ENCODE data around the gene DNAJC4.

DNAJC4 gene

GRCh38 chr11:64255135-64256128 lies 25.1 kb downstream of the DNAJC4 start:
- no peaks in the 10 kb centered on the region for H3K27me3 ChIP-seq (ENCODE audit: low read length)
- H3K9me3 ChIP-seq (ENCODE audit: insufficient read depth, low read length), result no peaks in the 10 kb centered on the region
- H3K4me3 ChIP-seq (ENCODE audit: insufficient read depth, low read length, poor library complexity, severe bottlenecking), result no peak overlapping the region
- 0 out of 2 replicates have a peak, but pooled peaks cover 3% of the 10 kb centered on the region for H3F3A ChIP-seq (ENCODE audit: insufficient read depth)
- no peaks in the 10 kb centered on the region for H3K9me2 ChIP-seq (replicated peaks; ENCODE audit: insufficient read depth, low read length)
- H3K79me2 ChIP-seq (ENCODE audit: insufficient read depth, low read length), result peaks cover 9% of the 10 kb centered on the region; the same call in 1 of the 2 replicates
- no peak overlapping the region for H3K27ac ChIP-seq (ENCODE audit: low read depth, low read length)
- H4K20me1 ChIP-seq (ENCODE audit: low read depth, low read length), result no peaks in the 10 kb centered on the region
- H3K4me2 ChIP-seq (ENCODE audit: low read depth, low read length, poor library complexity, severe bottlenecking), result no peak overlapping the region
- no peak overlapping the region for H2AFZ ChIP-seq (ENCODE audit: low read depth, low read length, severe bottlenecking)
- no peaks in the 10 kb centered on the region for H3K36me3 ChIP-seq (ENCODE audit: low read length)
- TF ChIP-seq, protein P1, sequence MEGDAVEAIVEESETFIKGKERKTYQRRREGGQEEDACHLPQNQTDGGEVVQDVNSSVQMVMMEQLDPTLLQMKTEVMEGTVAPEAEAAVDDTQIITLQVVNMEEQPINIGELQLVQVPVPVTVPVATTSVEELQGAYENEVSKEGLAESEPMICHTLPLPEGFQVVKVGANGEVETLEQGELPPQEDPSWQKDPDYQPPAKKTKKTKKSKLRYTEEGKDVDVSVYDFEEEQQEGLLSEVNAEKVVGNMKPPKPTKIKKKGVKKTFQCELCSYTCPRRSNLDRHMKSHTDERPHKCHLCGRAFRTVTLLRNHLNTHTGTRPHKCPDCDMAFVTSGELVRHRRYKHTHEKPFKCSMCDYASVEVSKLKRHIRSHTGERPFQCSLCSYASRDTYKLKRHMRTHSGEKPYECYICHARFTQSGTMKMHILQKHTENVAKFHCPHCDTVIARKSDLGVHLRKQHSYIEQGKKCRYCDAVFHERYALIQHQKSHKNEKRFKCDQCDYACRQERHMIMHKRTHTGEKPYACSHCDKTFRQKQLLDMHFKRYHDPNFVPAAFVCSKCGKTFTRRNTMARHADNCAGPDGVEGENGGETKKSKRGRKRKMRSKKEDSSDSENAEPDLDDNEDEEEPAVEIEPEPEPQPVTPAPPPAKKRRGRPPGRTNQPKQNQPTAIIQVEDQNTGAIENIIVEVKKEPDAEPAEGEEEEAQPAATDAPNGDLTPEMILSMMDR (IDR thresholded peaks at IDR 0.05; ENCODE audit: insufficient read depth, low read length, poor library complexity, severe bottlenecking), result no peak
- TF ChIP-seq EZH2phosphoT487 (conservative IDR thresholded peaks at IDR 0.05; ENCODE audit: low read length), result no peak
- H3K9ac ChIP-seq (ENCODE audit: low read length), result no peak overlapping the region

DNA sequence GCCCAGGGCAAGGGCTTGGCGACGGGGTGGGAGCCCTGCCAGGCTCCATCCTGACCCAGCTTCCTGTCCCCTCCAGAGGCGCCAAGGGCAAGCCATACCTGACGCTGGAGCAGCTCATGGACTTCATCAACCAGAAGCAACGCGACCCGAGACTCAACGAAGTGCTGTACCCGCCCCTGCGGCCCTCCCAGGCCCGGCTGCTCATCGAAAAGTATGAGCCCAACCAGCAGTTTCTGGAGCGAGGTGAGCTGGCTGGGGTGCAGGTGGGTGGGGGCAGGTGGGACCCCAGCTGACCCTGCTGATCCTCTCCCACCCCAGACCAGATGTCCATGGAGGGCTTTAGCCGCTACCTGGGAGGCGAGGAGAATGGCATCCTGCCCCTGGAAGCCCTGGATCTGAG lies 26.0 kb downstream of the DNAJC4 start:
- H3F3A ChIP-seq (ENCODE audit: insufficient read depth), result 0 out of 2 replicates have a peak, but pooled peaks cover 3% of the 10 kb centered on the region
- no peak overlapping the region for H3K4me2 ChIP-seq (ENCODE audit: low read depth, low read length, poor library complexity, severe bottlenecking)
- H3K9me2 ChIP-seq (replicated peaks; ENCODE audit: insufficient read depth, low read length), result no peaks in the 10 kb centered on the region
- no peak for TF ChIP-seq EZH2phosphoT487 (conservative IDR thresholded peaks at IDR 0.05; ENCODE audit: low read length)
- TF ChIP-seq, protein P1 (IDR thresholded peaks at IDR 0.05; ENCODE audit: insufficient read depth, low read length, poor library complexity, severe bottlenecking), result no peak
- no peak overlapping the region for H3K27ac ChIP-seq (ENCODE audit: low read depth, low read length)
- no peaks in the 10 kb centered on the region for H3K36me3 ChIP-seq (ENCODE audit: low read length)
- no peaks in the 10 kb centered on the region for H3K27me3 ChIP-seq (ENCODE audit: low read length)
- H3K9ac ChIP-seq (ENCODE audit: low read length), result no peak overlapping the region
- H4K20me1 ChIP-seq (ENCODE audit: low read depth, low read length), result no peaks in the 10 kb centered on the region
- no peak overlapping the region for H3K4me3 ChIP-seq (ENCODE audit: insufficient read depth, low read length, poor library complexity, severe bottlenecking)
- H3K9me3 ChIP-seq (ENCODE audit: insufficient read depth, low read length), result no peaks in the 10 kb centered on the region
- H2AFZ ChIP-seq (ENCODE audit: low read depth, low read length, severe bottlenecking), result no peak overlapping the region
- H3K79me2 ChIP-seq (ENCODE audit: insufficient read depth, low read length), result peaks cover 9% of the 10 kb centered on the region; the same call in 1 of the 2 replicates

DNA sequence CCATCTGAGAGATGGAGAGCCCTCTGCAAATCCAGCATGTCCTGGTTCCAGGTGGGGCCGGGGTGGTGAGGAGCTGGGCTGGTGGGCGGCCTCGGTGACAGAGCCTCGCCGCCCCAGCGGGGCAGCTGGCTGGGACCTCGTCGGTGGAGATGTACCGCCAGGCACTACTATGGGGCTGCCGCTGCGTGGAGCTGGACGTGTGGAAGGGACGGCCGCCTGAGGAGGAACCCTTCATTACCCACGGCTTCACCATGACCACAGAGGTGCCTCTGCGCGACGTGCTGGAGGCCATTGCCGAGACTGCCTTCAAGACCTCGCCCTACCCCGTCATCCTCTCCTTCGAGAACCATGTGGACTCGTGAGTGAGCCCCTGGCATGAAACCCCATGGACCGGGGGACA lies 28.0 kb downstream of the DNAJC4 start:
- Histone ChIP-seq H3K27ac (ENCODE audit: low read depth, low read length) (no peak overlapping the region), H3K9ac (ENCODE audit: low read length) (no peak overlapping the region), H3K4me3 (ENCODE audit: insufficient read depth, low read length, poor library complexity, severe bottlenecking) (no peak overlapping the region), H3K9me3 (ENCODE audit: insufficient read depth, low read length) (no peaks in the 10 kb centered on the region), H3K9me2 (replicated peaks; ENCODE audit: insufficient read depth, low read length) (no peaks in the 10 kb centered on the region), H3K79me2 (ENCODE audit: insufficient read depth, low read length) (no peaks in the 10 kb centered on the region), H2AFZ (ENCODE audit: low read depth, low read length, severe bottlenecking) (no peak overlapping the region), H3K4me2 (ENCODE audit: low read depth, low read length, poor library complexity, severe bottlenecking) (no peak overlapping the region), H4K20me1 (ENCODE audit: low read depth, low read length) (no peaks in the 10 kb centered on the region), H3F3A (ENCODE audit: insufficient read depth) (no peaks in the 10 kb centered on the region), H3K36me3 (ENCODE audit: low read length) (no peaks in the 10 kb centered on the region), H3K27me3 (ENCODE audit: low read length) (no peaks in the 10 kb centered on the region)
- TF ChIP-seq, protein P1 (IDR thresholded peaks at IDR 0.05; ENCODE audit: insufficient read depth, low read length, poor library complexity, severe bottlenecking), result no peak
- no peak for TF ChIP-seq EZH2phosphoT487 (conservative IDR thresholded peaks at IDR 0.05; ENCODE audit: low read length)

Data from SU-DHL-6 (cell line).